Cardiac fibroblast (primary cell): ENCODE data around the gene ZNF613.

ENCODE experiments used
- DNase-seq, 2 donors: peaks; one replicate each; pipeline versions ENCODE4 v3.0.0 to v3.0.0-alpha.2; 2010; ENCODE audit warnings: low read depth in 2 of 2
- H3K4me3 ChIP-seq, 2 donors: replicated peaks in 1 of 2; 1 replicate in 1 of 2; 2 replicates in 1 of 2; pipeline ENCODE4 v1.5.1; 2011; ENCODE audit warnings: low read depth in 2 of 2, low read length in 2 of 2, mild to moderate bottlenecking in 2 of 2, moderate library complexity in 1 of 2
- CTCF ChIP-seq: IDR thresholded peaks from one replicate; pipeline ENCODE4 v1.5.1; 2011; ENCODE audit warnings: low read depth, mild to moderate bottlenecking, low read length, inconsistent platforms

ZNF613 gene

DNA sequence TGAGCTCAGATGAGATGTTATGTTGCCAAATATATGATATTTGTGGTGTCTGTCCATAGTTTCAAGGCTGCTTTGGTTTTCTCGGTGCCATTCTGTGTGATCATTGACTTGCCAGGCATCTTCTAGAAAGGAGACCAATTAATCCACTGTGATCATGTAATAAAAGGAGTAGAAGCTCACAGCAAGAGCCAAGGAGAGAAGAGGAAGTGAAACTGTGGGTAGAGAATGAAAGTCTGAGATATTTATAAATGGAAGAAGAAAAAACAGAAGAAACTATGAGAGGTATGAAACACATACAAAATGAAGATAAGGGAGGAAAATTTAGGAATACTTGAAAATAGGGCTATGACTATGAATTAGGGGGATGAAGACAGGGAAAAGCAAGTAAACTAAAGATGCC lies 11.1 kb upstream of the ZNF613 start:
- no peak for DNase-seq
- TF ChIP-seq CTCF, result no peak
- no peak overlapping the region for H3K4me3 ChIP-seq

GRCh38 chr19:51919606-51920005 lies 7.7 kb upstream of the ZNF613 start:
- DNase-seq, result no peak
- no peak for TF ChIP-seq CTCF
- no peak overlapping the region for H3K4me3 ChIP-seq

- no peak overlapping the region for H3K4me3 ChIP-seq
- DNase-seq, result peak in 1 of 2 donors; percentile 12
- no peak for TF ChIP-seq CTCF
Observed at GRCh38 chr19:51921949-51922348, 5.3 kb upstream of the ZNF613 start.

- DNase-seq, result no peak
- TF ChIP-seq CTCF, result no peak
- peak overlapping the region; percentile 83 to 84 for H3K4me3 ChIP-seq
Observed at GRCh38 chr19:51926426-51926783, 867 bp upstream of the ZNF613 start.

DNA sequence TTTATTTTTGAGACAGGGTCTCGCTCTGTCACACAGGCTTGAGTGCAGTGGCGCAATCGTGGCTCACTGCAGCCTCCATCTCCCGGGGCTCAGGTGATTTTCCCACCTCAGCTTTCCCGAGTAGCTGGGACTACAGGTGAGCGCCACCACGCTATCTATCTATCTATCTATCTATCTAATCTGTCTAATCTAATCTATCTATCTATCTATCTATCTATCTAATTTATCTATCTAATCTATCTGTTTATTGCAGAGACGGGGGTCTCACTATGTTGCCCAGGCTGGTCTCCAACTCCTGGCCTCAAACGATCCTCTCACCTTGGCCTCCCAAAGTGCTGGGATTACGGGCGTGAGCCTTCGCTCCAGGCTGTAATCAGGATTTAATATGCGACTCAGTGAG lies 587 bp downstream of the ZNF613 start:
- no peak for DNase-seq
- H3K4me3 ChIP-seq, result peak overlapping the region; percentile 83 to 84
- TF ChIP-seq CTCF, result no peak

DNA sequence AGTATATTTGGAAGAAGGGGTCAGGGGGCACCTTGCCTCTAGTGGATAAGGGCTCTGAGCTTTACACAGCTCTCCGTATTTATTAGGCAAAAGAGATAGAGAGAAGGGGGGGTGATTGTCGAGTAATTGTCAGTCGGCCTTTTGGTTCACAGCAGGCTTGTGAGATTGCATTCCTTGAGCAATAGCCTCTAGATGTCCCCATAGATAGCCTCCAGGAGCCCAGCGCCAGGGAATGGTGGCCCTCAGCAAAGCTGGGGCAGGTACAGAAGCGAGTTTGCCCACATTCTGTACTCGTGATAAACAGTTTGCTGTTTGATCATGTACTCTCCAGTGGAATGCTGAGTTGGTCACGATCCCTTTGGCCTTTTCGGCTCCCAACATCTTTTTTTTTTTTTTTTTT lies 4.6 kb downstream of the ZNF613 start:
- TF ChIP-seq CTCF, result no peak
- H3K4me3 ChIP-seq, result no peak overlapping the region
- no peak for DNase-seq

DNA sequence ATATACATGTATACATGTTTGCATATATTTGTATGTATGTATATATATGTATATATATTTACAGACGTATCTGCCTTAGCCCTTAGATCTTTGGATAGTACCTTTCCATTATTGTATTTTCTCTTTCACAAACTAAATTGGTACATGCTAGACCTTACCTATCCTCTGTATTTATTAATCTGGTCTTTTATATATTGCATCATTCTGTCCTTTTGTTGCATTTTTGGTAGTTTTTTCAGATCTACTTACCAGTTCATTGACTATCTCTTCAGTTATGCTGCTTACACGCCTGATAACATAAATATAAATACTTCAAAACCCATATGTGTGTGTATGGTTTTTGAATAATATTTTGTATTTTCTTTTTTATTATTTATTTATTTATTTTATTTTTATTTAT lies 11.7 kb downstream of the ZNF613 start:
- H3K4me3 ChIP-seq, result no peak overlapping the region
- DNase-seq, result no peak
- no peak for TF ChIP-seq CTCF
